ENCODE data around the gene RASGRF2.
"Not testable (repeated sequence)": the region's sequence is repeated elsewhere in the genome, so short reads cannot be mapped to it uniquely, and the experiment has no call there.

The RASGRF2 gene

DNA sequence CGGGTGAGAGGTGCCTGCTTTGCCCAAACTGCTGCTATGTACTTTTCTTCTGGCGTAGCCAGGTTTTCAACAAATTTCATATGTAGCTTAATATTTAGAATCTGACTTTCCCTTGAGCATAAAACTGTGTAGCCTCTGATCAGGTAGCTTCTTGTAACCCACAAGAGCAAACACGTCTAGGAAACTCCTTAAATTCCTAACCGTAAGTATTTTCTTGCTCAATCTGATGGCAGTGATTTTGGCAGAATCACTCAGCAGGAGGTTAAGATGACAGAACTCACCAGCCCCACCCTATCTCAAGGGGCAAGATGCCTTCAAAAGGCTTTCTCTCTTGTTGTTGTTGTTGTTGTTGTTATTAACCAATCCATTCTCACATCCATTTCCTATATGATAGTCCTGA lies 293.7 kb downstream of the RASGRF2 start:
- Histone ChIP-seq H3K9ac (no peak overlapping the region), H3K79me2 (no peaks in the 10 kb centered on the region), H3K27me3 (ENCODE audit: control insufficient read depth, insufficient read depth, low read length) (no peaks in the 10 kb centered on the region), H3K4me1 (no peaks in the 10 kb centered on the region), H3K4me2 (ENCODE audit: low read length) (no peak overlapping the region), H3K36me3 (ENCODE audit: control insufficient read depth, insufficient read depth, low read length) (no peaks in the 10 kb centered on the region), H3K4me3 (ENCODE audit: low read depth, low read length) (no peak overlapping the region), H3K27ac (no peak overlapping the region), H2AFZ (no peak overlapping the region), H3K9me3 (ENCODE audit: control insufficient read depth, low read length) (no peaks in the 10 kb centered on the region)
- TF ChIP-seq, protein P1, sequence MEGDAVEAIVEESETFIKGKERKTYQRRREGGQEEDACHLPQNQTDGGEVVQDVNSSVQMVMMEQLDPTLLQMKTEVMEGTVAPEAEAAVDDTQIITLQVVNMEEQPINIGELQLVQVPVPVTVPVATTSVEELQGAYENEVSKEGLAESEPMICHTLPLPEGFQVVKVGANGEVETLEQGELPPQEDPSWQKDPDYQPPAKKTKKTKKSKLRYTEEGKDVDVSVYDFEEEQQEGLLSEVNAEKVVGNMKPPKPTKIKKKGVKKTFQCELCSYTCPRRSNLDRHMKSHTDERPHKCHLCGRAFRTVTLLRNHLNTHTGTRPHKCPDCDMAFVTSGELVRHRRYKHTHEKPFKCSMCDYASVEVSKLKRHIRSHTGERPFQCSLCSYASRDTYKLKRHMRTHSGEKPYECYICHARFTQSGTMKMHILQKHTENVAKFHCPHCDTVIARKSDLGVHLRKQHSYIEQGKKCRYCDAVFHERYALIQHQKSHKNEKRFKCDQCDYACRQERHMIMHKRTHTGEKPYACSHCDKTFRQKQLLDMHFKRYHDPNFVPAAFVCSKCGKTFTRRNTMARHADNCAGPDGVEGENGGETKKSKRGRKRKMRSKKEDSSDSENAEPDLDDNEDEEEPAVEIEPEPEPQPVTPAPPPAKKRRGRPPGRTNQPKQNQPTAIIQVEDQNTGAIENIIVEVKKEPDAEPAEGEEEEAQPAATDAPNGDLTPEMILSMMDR (IDR thresholded peaks at IDR 0.05), result no peak

- Histone ChIP-seq H3K4me3 (ENCODE audit: low read depth, low read length) (no peak overlapping the region), H3K79me2 (peaks cover 4% of the 10 kb centered on the region), H3K9me3 (ENCODE audit: control insufficient read depth, low read length) (no peaks in the 10 kb centered on the region), H3K4me1 (no peaks in the 10 kb centered on the region), H3K27ac (no peak overlapping the region), H3K4me2 (ENCODE audit: low read length) (no peak overlapping the region), H3K36me3 (ENCODE audit: control insufficient read depth, insufficient read depth, low read length) (no peaks in the 10 kb centered on the region), H2AFZ (no peak overlapping the region), H3K27me3 (ENCODE audit: control insufficient read depth, insufficient read depth, low read length) (no peaks in the 10 kb centered on the region), H3K9ac (no peak overlapping the region)
- TF ChIP-seq, protein P1 (IDR thresholded peaks at IDR 0.05), result no peak
These were observed 294.9 kb downstream of the RASGRF2 start for GRCh38 chr5:81254886-81255559.

DNA sequence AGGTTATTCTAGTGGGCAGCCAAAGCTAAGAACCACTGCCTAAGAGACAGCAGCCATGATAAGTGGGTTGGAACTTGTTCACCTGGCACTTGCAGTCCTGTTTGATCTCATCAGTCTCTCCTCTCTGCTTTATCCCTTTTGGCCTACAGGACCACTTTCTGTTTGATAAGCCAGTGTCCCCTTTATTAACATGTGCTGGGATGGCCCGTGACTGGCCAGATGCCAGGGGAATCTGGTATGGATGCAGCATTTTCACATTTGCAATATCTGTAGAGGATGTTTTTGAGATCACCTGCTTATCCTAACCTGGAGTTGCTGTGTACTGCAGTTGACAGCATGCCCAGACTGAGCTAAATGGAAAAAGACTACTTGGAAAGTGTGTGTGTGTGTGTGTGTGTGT lies 296.6 kb downstream of the RASGRF2 start:
- H2AFZ ChIP-seq, result no peak overlapping the region
- H3K27me3 ChIP-seq (ENCODE audit: control insufficient read depth, insufficient read depth, low read length), result no peaks in the 10 kb centered on the region
- no peak overlapping the region for H3K9ac ChIP-seq
- no peak overlapping the region for H3K27ac ChIP-seq
- no peaks in the 10 kb centered on the region for H3K36me3 ChIP-seq (ENCODE audit: control insufficient read depth, insufficient read depth, low read length)
- TF ChIP-seq, protein P1 (IDR thresholded peaks at IDR 0.05), result no peak
- no peaks in the 10 kb centered on the region for H3K4me1 ChIP-seq
- H3K79me2 ChIP-seq, result peaks cover 17% of the 10 kb centered on the region
- H3K4me3 ChIP-seq (ENCODE audit: low read depth, low read length), result no peak overlapping the region
- no peaks in the 10 kb centered on the region for H3K9me3 ChIP-seq (ENCODE audit: control insufficient read depth, low read length)
- H3K4me2 ChIP-seq (ENCODE audit: low read length), result no peak overlapping the region

GRCh38 chr5:81262796-81263195 lies 302.6 kb downstream of the RASGRF2 start:
- H3K9ac ChIP-seq; H3K4me3 ChIP-seq (ENCODE audit: low read depth, low read length); H3K27me3 ChIP-seq (ENCODE audit: control insufficient read depth, insufficient read depth, low read length); H3K4me1 ChIP-seq; H3K9me3 ChIP-seq (ENCODE audit: control insufficient read depth, low read length); H3K36me3 ChIP-seq (ENCODE audit: control insufficient read depth, insufficient read depth, low read length); H3K27ac ChIP-seq; H2AFZ ChIP-seq; H3K4me2 ChIP-seq (ENCODE audit: low read length): not testable (repeated sequence)
- H3K79me2 ChIP-seq, result peaks cover 19% of the 10 kb centered on the region

DNA sequence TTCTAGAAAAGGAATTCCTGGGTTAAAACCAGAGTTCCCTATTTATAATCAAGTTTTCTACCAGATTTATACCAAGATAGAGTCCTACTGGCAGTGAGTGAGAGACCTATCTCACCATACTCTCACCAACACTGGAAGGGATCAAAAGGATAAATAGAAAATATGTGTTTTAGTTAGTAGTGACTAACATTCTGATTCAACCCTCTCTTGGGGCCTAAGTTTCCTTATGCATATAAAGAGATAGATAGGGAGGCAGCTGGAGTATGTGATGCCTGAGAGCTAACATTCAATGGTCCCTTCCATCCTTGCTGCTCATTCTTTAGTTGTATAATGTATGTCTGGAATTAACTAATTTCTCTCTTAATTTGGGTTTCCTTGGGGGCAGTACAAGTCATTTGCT lies 304.9 kb downstream of the RASGRF2 start:
- H3K4me3 ChIP-seq (ENCODE audit: low read depth, low read length), result no peak overlapping the region
- H3K4me2 ChIP-seq (ENCODE audit: low read length), result no peak overlapping the region
- H3K27ac ChIP-seq, result no peak overlapping the region
- H2AFZ ChIP-seq, result no peak overlapping the region
- H3K4me1 ChIP-seq, result peaks cover 4% of the 10 kb centered on the region
- H3K79me2 ChIP-seq, result peaks cover 17% of the 10 kb centered on the region
- no peaks in the 10 kb centered on the region for H3K27me3 ChIP-seq (ENCODE audit: control insufficient read depth, insufficient read depth, low read length)
- TF ChIP-seq, protein P1 (IDR thresholded peaks at IDR 0.05), result no peak
- H3K36me3 ChIP-seq (ENCODE audit: control insufficient read depth, insufficient read depth, low read length), result no peaks in the 10 kb centered on the region
- H3K9ac ChIP-seq, result no peak overlapping the region
- H3K9me3 ChIP-seq (ENCODE audit: control insufficient read depth, low read length), result no peaks in the 10 kb centered on the region

Measured in parathyroid adenoma (tissue), 2 donors.